ENCODE data around the gene FBXO10. TPM values are rescaled to one million over a fixed set of nuclear protein-coding genes. Genes with fewer than 3 reads are reported as not detected.

FBXO10 gene
- total RNA-seq, 2 donors from 2014 or later: 19.5 to 26.6 TPM

DNA sequence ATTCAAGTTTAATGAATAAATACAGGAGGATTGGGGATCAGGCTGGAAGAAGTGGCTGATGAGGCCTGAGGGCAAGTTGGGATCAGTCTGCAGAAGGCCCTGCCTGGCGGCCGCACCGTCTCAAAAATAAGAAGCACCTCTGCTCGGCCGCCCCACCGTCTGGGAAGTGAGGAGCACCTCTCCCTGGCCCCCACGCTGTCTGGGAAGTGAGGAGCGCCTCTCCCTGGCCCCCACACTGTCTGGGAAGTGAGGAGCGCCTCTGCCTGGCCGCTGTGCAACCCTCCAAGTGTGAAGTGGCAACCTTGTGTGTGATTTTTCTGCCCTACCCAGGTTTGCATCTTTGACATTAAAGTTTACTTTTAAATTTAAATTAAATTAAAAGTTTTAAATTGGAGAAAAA lies 55.1 kb downstream of the FBXO10 start:
- Histone ChIP-seq H3K27ac (ENCODE audit: low read depth, low read length) (no peak overlapping the region), H3K4me1 (ENCODE audit: control insufficient read depth, insufficient read depth, low read length) (no peaks in the 10 kb centered on the region), H3K36me3 (ENCODE audit: control insufficient read depth, insufficient read depth, low read length) (peaks cover 49% of the 10 kb centered on the region), H3K4me3 (ENCODE audit: low read length) (no peak overlapping the region), H3K27me3 (ENCODE audit: control insufficient read depth, insufficient read depth, low read length, poor library complexity, severe bottlenecking) (no peaks in the 10 kb centered on the region), H3K9ac (ENCODE audit: extremely low read depth, low read length, poor library complexity, severe bottlenecking) (no peak overlapping the region), H3K9me3 (ENCODE audit: control insufficient read depth, low read length) (no peaks in the 10 kb centered on the region)
- H3K9me3 Mint-ChIP-seq: no peaks in the 10 kb centered on the region
- TF ChIP-seq, protein P1, sequence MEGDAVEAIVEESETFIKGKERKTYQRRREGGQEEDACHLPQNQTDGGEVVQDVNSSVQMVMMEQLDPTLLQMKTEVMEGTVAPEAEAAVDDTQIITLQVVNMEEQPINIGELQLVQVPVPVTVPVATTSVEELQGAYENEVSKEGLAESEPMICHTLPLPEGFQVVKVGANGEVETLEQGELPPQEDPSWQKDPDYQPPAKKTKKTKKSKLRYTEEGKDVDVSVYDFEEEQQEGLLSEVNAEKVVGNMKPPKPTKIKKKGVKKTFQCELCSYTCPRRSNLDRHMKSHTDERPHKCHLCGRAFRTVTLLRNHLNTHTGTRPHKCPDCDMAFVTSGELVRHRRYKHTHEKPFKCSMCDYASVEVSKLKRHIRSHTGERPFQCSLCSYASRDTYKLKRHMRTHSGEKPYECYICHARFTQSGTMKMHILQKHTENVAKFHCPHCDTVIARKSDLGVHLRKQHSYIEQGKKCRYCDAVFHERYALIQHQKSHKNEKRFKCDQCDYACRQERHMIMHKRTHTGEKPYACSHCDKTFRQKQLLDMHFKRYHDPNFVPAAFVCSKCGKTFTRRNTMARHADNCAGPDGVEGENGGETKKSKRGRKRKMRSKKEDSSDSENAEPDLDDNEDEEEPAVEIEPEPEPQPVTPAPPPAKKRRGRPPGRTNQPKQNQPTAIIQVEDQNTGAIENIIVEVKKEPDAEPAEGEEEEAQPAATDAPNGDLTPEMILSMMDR (conservative IDR thresholded peaks at IDR 0.05): no peak
- no peak overlapping the region for H3K27ac Mint-ChIP-seq
- 94 to 100% methylated on average over 3 to 10 of the region's 10 CpGs for WGBS, 2 experiments (ENCODE audit: insufficient coverage in 1 of 2, insufficient read length in 1 of 2)
- peaks cover 70% of the 10 kb centered on the region for H3K36me3 Mint-ChIP-seq (ENCODE audit: low read depth)
- DNase-seq: no peak
- H3K4me1 Mint-ChIP-seq: no peaks in the 10 kb centered on the region
- no peaks in the 10 kb centered on the region for H3K27me3 Mint-ChIP-seq (ENCODE audit: insufficient read depth)
- no peak overlapping the region for H3K4me3 Mint-ChIP-seq

DNA sequence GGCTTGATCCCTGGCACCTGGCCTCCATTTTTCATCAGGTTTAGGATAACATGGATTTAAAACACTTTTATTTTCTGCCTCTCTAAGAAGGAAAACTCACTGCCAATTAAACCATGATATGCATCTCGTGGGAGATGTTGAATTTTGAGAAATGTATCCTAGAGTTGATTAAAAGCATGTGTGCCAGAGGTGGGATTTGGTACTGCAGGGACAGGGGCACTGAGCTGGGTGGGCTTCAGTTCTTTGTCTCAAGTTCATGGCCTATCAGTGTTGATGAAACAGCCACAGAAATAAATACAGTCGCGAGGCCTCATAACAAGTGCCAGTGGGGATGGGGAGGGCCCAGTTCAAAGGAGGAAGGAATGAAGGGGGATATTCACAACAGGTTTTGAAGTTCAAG lies 55.5 kb downstream of the FBXO10 start:
- no peak for DNase-seq
- no peaks in the 10 kb centered on the region for H3K27me3 ChIP-seq (ENCODE audit: control insufficient read depth, insufficient read depth, low read length, poor library complexity, severe bottlenecking)
- H3K9me3 ChIP-seq (ENCODE audit: control insufficient read depth, low read length): no peaks in the 10 kb centered on the region
- no peaks in the 10 kb centered on the region for H3K9me3 Mint-ChIP-seq
- no peaks in the 10 kb centered on the region for H3K4me1 Mint-ChIP-seq
- no peak overlapping the region for H3K27ac Mint-ChIP-seq
- no peak overlapping the region for H3K4me3 Mint-ChIP-seq
- no peak overlapping the region for H3K27ac ChIP-seq (ENCODE audit: low read depth, low read length)
- H3K4me1 ChIP-seq (ENCODE audit: control insufficient read depth, insufficient read depth, low read length): no peaks in the 10 kb centered on the region
- H3K36me3 Mint-ChIP-seq (ENCODE audit: low read depth): peaks cover 66% of the 10 kb centered on the region
- H3K4me3 ChIP-seq (ENCODE audit: low read length): no peak overlapping the region
- H3K27me3 Mint-ChIP-seq (ENCODE audit: insufficient read depth): no peaks in the 10 kb centered on the region
- TF ChIP-seq, protein P1 (conservative IDR thresholded peaks at IDR 0.05): peak; percentile 39
- WGBS, 2 experiments (ENCODE audit: insufficient coverage in 1 of 2, insufficient read length in 1 of 2): 98 to 100% methylated on average over 3 of the region's 3 CpGs
- peaks cover 48% of the 10 kb centered on the region for H3K36me3 ChIP-seq (ENCODE audit: control insufficient read depth, insufficient read depth, low read length)
- no peak overlapping the region for H3K9ac ChIP-seq (ENCODE audit: extremely low read depth, low read length, poor library complexity, severe bottlenecking)

DNA sequence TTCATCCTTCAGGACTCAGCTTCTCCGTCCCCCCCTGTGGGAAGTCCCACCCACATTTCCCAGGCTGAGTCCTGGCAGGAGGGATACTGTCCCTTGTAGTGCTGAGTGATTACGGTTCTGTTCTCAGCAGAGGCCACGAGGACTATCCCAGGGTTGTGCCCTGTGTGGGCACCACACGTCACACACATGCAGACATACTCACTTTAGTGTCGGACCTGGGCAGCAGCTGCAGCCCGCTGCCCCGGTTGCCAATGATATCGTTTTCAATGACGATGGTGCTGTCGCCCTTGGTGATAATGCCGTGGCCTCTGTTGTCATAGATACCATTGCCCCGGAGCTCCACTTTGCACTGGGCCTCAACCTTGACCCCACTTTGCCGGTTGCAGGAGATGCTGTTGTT lies 58.3 kb downstream of the FBXO10 start:
- Mint-ChIP-seq H3K27ac (no peak overlapping the region), H3K4me1 (no peaks in the 10 kb centered on the region), H3K36me3 (ENCODE audit: low read depth) (peaks cover 65% of the 10 kb centered on the region), H3K4me3 (no peak overlapping the region), H3K9me3 (no peaks in the 10 kb centered on the region), H3K27me3 (ENCODE audit: insufficient read depth) (no peaks in the 10 kb centered on the region)
- no peaks in the 10 kb centered on the region for H3K4me1 ChIP-seq (ENCODE audit: control insufficient read depth, insufficient read depth, low read length)
- H3K9ac ChIP-seq (ENCODE audit: extremely low read depth, low read length, poor library complexity, severe bottlenecking): no peak overlapping the region
- TF ChIP-seq, protein P1 (conservative IDR thresholded peaks at IDR 0.05): no peak
- peaks cover 52% of the 10 kb centered on the region for H3K36me3 ChIP-seq (ENCODE audit: control insufficient read depth, insufficient read depth, low read length)
- WGBS, 2 experiments (ENCODE audit: insufficient coverage in 1 of 2, insufficient read length in 1 of 2): 92 to 95% methylated on average over 12 to 13 of the region's 13 CpGs
- DNase-seq: no peak
- H3K4me3 ChIP-seq (ENCODE audit: low read length): no peak overlapping the region
- no peak overlapping the region for H3K27ac ChIP-seq (ENCODE audit: low read depth, low read length)
- no peaks in the 10 kb centered on the region for H3K27me3 ChIP-seq (ENCODE audit: control insufficient read depth, insufficient read depth, low read length, poor library complexity, severe bottlenecking)
- no peaks in the 10 kb centered on the region for H3K9me3 ChIP-seq (ENCODE audit: control insufficient read depth, low read length)

All from endodermal cell (in vitro differentiated cells).